ENCODE data around the gene HTR1A.

The HTR1A gene

GRCh38 chr5:63953217-63953616, 9.0 kb downstream of the HTR1A start:
- no peak for DNase-seq (ENCODE audit: extremely low read depth, low read depth)
- H3K4me3 ChIP-seq (replicated peaks; ENCODE audit: low read depth, low read length), result no peak overlapping the region
- TF ChIP-seq CTCF (IDR thresholded peaks at IDR 0.05; ENCODE audit: low read depth, low read length, missing control alignments), result no peak

GRCh38 chr5:63935103-63935502, 27.1 kb downstream of the HTR1A start:
- no peak overlapping the region for H3K4me3 ChIP-seq (replicated peaks; ENCODE audit: low read depth, low read length)
- TF ChIP-seq CTCF (IDR thresholded peaks at IDR 0.05; ENCODE audit: low read depth, low read length, missing control alignments), result no peak
- no peak for DNase-seq (ENCODE audit: extremely low read depth, low read depth)

GRCh38 chr5:63931836-63932235, 30.4 kb downstream of the HTR1A start:
- no peak overlapping the region for H3K4me3 ChIP-seq (replicated peaks; ENCODE audit: low read depth, low read length)
- no peak for DNase-seq (ENCODE audit: extremely low read depth, low read depth)
- TF ChIP-seq CTCF (IDR thresholded peaks at IDR 0.05; ENCODE audit: low read depth, low read length, missing control alignments), result no peak

GRCh38 chr5:63928451-63928850, 33.8 kb downstream of the HTR1A start:
- TF ChIP-seq CTCF (IDR thresholded peaks at IDR 0.05; ENCODE audit: low read depth, low read length, missing control alignments), result no peak
- H3K4me3 ChIP-seq (replicated peaks; ENCODE audit: low read depth, low read length), result no peak overlapping the region
- DNase-seq (ENCODE audit: extremely low read depth, low read depth), result no peak

- H3K4me3 ChIP-seq (replicated peaks; ENCODE audit: low read depth, low read length), result no peak overlapping the region
- no peak for TF ChIP-seq CTCF (IDR thresholded peaks at IDR 0.05; ENCODE audit: low read depth, low read length, missing control alignments)
- no peak for DNase-seq (ENCODE audit: extremely low read depth, low read depth)
Observed at GRCh38 chr5:63923914-63924313, 38.3 kb downstream of the HTR1A start.

- H3K4me3 ChIP-seq (replicated peaks; ENCODE audit: low read depth, low read length), result no peak overlapping the region
- no peak for DNase-seq (ENCODE audit: extremely low read depth, low read depth)
- no peak for TF ChIP-seq CTCF (IDR thresholded peaks at IDR 0.05; ENCODE audit: low read depth, low read length, missing control alignments)
Observed at GRCh38 chr5:63919763-63920478, 42.3 kb downstream of the HTR1A start.

- no peak for DNase-seq (ENCODE audit: extremely low read depth, low read depth)
Observed at GRCh38 chr5:63916786-63917185, 45.5 kb downstream of the HTR1A start.

More at GRCh38 chr5:63916786-63917185, 45.5 kb downstream of the HTR1A start:
- no peak overlapping the region for H3K4me3 ChIP-seq (replicated peaks; ENCODE audit: low read depth, low read length)
- TF ChIP-seq CTCF (IDR thresholded peaks at IDR 0.05; ENCODE audit: low read depth, low read length, missing control alignments), result no peak

Measured in HFF-Myc (cell line).